SKM-1 treated with dmso at 0.1 percent for 144 hours (cell line): ENCODE data around the gene CEACAM4.
"Not testable (repeated sequence)": the region's sequence is repeated elsewhere in the genome, so short reads cannot be mapped to it uniquely, and the experiment has no call there.

Experiments used
- DNase-seq: peaks from one replicate; lab custom pipeline; 2025; ENCODE audit not compliant: unreplicated experiment; lab: John Stamatoyannopoulos, UW

The CEACAM4 gene

DNA sequence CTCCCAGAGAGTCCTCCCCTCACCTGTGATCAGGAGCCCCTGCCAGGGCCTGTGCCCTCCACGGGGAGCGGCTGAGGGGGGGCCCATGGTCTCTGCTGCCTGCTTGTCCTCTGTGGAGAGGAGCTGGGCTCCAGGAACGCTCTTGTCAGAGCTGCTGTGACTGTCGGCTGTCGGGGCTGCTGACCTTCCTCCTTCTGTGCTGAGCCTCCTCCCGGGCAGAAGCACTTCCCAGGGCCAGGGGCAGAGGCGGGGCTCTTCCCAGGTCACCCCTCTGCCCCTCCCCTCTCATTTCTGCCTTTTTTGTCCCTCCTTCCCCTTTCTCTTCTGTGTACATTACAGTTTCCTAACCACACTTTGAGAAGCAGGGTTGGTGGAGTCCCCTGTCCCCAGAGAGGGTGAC lies at the start of gene CEACAM4:
Gene CEACAM4 (minus strand): TSS at position 198 of the 400 bp plus-strand sequence. CDS start 111 bp downstream, at position 87.
- DNase-seq, result no peak

DNA sequence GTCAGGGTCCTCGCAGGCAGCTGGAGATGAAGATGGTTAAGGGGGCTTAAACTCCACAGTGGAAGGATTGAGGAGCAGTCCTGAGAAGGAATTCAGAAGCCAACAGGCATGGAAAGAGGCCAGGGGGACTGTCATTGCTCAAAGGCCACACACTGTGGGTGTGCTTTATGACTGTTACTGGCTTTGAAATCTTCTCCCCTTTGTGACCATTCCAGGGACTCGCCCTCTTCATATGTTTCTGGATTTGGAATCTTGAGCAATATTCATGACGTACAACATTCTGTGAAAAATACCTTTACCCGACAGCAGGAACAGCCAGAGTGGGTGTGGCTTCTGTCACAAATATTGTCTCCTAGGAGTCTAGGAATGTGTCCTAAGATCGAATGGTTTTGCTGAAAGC lies 44.6 kb upstream of the CEACAM4 start:
- DNase-seq, result no peak

DNA sequence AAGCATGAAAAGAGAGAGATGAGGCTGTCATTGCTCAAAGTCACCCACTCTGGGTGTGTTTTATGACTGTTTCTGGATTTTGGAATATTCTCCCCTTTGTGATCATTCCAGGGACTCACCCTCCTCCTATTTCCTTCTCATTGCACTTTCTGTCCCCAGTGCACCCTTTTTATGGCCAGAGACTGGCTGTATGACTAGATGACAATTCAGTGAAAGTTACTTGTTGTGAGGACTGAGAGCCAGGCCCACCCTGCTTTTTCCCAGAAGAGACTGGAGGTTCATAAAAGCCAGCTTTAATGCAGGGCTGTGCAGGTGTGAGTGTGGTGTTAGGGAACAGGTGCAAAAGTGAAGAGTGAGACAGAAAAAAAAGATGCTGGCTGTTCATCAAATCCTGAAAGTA lies 43.9 kb upstream of the CEACAM4 start:
- DNase-seq, result no peak

DNA sequence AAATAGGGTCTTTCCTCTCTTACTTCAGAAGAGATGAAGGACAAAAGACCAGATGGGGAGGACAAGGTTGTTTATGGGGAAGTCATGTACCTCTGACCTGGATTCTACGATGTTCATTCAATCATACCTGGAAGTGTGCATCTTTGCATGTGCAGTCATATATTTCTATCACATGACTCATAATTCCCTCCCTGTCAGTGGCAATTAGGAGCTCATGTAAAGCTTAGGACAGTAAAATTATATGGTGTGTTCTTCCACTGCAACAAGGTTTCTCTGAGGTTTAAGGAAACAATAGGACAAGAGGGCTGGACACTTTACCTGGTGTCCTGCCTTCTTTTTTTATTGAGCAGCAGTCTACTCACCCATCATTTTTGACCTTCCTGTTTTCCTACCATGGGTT lies 41.4 kb upstream of the CEACAM4 start:
- DNase-seq, result no peak

DNA sequence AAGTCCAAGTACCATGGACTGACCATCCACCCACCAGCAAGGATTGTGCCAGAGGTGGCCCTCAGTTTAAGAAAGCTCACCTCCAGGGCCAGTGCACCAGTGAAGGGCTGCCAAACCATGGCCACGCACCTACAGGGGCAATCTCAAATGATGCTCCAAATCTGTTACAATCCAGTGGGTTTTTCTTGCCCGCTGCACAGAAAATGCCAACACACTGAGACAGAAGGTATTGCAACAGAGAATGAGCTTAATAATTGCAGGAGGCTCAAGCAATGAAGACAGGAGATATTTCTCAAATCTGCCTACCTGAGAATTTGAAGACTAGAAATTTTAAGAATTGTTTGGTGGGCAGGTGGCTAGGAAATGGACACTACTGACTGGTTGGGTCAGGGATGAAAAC lies 39.2 kb upstream of the CEACAM4 start:
- no peak for DNase-seq

DNA sequence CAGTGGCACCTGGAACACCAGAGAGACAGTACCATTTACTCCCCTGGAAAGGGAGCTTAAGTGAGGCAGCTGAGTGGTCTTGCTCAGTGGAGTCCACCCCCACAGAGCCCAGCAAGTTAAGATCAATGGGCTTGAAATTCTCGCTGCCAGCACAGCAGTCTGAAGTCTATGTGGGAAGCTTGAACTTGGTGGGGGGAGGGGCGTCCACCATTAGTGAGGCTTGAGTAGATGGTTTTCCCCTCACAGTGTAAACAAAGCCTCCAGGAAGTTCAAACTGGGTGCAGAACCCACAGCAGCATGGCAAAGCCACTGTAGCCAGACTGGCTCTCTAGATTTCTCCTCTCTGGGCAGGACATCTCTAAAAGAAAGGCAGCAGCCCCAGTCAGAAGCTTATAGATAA lies 30.3 kb upstream of the CEACAM4 start:
- no peak for DNase-seq

DNA sequence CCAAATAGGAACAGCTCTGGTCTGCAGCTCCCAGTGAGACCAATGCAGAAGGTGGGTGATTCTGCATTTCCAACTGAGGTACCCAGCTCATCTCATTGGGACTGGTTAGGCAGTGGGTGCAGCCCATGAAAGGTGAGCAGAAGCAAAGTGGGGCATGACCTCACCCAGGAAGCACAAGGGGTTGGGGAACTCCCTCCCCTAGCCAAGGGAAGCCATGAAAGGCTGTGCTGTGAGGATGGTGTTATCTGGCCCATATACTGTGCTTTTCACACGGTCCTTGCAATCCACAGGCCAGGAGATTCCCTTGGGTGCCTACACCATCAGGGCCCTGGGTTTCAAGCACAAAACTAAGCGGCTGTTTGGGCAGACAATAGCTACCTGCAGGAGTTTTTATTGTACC lies 29.9 kb upstream of the CEACAM4 start:
- not testable (repeated sequence) for DNase-seq

DNA sequence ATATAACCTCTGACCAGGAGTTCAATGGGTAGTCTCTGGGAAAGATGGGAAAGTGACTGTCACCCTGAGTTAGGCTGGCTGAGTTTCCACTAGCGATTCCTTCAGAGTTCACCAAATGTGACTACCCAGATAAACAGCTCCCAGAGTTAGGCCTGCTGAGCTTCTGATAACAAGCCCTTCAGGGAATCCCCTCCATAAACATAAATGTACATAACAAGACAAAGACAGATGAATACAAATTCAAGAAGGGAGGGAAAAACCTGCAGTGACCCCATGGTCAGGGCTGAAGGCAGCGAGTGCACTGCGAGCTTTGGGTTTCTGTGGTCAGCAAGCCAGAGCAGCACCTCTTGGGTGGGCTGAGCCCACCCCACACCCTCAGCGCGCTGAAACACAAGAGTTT lies 25.4 kb upstream of the CEACAM4 start:
- DNase-seq, result no peak

DNA sequence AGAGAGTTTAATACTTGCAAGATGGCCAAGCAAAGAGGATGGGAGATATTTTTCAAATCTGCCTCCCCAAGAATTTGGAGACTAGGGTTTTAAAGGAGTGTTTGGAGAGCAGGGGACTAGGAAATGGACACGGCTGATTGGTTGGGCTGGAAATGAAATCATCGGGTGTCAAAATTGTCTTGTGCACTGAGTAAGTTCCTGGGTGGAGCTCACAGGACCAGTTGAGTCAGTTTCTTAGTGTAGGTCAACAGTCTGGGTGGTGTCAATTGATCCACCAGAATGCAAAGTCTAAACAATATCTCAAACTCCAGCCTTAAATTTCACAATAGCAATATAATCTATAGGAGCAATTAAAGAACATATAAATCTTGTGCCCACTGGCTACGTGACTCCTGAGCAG lies 23.0 kb upstream of the CEACAM4 start:
- DNase-seq, result no peak

DNA sequence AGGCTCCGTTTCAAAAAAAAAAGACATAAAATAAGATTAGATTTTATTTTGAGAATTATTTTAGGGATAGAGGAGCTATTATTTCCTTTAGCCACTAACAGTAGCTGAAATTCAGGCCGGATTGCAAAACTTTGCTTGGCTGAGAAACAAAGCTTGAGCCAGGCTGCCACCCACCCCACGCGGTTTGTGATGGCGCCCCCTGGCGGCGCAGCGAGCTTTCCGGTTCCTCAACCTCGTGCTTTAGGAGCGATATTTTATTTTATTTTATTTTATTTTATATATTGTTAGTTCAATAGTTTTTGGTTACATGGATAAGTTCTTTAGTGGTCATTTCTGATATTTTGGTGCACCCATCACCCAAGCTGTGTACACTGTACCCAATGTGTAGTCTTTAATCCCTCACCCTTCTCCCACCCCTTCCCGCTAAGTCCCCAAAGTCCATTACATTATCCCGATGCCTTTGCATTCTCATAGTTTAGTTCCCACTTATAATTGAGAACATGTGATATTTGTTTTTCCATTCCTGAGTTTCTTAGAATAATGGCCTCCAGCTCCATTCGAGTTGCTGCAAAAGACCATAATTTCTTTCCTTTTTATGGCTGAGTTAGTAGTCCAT lies 19.8 kb upstream of the CEACAM4 start:
- DNase-seq, result no peak

DNA sequence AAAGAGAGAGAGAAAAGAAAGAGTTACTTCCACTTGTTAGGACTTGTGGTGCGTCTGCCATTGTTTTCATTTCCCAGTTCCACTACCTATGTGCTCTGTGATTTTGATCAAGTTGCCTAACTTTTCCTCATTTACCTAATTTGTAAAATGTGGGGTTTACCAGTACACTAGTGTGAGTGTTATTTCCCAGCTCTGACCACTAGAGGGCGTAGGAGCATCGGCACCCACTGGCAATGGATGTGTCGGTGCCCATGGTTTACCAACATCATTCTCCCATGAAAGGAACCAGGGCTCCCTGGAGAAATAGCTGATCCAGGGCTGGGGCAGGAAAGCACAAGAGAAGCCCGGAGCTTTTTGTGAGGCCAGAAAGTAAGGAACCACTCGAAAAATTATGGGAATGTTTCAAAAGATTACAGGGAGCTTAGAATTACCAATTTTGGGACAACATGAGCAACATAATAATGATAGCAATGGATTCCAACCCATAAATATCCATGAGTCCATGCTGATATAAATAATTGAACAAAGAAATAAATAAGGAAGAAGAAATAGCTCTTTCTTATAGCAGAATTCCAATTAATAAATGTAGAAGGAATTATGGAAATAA lies 15.1 kb upstream of the CEACAM4 start:
- DNase-seq, result no peak

DNA sequence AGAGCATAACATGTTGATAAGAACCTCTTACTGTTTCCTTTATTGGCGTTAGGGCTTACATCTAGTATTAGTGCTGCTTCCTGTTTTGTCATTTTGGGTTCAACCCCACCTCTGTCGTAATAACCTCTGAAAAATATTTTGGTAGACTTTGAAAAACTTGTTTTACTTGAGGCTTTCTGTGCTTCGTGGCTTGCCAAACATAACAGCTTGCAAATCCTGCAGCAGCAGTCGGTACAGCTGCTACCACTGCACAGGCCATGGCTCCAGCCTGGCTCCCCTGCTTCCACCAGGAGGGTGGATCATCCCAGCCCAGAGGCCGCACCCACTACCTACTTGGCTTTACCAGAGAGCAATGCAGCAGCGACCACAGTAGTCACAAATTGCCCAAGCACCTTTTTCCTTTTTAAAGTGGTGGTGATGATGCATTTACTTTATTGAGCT lies 11.8 kb upstream of the CEACAM4 start:
- DNase-seq, result no peak

DNA sequence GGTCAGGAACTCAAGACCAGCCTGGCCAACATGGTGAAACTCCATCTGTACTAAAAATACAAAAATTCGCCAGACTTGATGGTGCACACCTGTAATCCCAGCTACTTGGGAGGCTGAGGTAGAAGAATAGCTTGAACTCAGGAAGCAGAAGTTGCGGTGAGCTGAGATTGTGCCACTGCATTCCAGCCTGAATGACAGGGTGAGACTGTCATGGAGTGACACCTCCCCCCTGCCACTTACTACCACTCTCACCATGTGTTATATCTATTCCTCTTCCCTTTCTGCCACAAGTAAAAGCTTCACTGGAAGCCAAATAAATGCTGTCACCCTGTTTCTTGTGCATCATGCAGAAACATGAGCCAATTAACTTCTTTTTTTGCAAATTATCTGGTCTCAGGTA lies 10.6 kb upstream of the CEACAM4 start:
- peak; percentile 17 for DNase-seq

DNA sequence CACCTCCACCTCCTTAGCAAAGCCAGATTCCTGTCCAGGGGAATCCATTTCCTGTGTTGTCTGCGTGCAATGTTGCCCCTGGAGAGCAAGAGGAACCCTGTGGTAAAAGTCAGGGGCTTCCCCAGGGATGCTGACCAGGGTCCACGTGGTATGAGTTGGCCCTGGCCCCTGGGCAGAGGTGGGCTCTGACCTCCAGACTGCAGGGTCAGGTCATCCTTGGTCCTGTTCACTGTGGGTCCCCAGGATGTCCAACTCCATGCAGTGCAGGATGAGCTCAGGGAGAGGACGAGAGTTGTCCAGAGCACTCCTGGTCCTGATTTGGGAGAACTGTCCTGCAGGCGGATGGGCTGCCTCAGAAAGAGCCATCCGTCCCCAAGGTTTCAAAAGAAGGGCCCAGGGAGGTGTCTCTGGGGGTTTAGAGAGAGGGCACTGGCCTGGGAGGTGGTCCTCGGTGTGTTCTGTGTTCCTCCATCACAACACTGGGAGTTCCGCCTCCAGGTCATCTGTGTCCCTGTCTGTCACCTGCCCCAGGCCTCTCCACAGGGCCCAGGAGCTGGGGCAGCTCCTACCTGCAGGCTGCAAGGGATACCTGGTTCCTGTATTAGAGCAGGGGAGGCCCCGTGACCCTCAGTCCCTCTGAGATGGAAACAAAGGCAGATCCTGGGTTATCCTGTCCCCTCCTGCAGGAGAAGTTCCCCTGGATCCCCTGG lies 1.2 kb upstream of the CEACAM4 start:
- DNase-seq, result no peak

DNA sequence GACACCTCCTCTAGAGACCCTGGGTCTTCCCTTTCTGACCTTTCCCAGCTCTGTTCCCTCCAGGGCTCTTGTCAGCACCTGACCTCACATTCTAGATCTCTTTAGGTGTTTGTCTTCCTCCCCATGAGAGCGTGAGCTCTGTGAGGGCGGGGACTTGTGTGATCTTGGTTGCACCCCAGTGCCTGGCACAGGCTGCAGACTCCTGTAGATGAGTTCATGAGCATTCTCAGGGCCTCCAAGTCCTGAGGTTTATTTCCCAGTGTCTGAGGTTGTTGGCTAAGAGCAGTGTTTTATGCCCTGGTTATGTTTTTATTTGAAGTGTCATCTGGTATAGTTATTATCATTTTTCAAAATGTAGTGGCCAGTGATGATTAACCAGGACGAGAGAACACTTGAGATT lies 596 bp downstream of the CEACAM4 start:
- no peak for DNase-seq

DNA sequence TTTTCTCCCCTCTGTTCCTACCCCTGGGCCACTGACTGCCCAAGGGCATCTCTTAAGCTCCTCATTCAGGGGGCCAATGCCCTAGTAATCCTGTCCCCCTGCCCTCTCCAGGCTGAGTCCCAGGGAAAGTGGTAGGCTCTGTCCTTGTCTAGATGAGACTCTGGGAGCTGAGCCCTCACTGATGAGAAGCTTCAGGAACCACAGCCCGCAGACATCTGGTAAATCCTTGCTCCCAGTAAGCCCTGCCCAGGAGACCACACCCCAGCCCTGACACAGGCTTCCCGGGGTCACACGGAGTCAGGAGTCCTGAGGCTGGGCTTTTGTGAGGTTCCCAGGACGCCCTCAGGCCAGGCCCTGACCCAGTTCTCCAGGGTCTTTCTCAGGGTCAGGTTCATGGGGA lies 1.9 kb downstream of the CEACAM4 start:
- DNase-seq, result no peak

DNA sequence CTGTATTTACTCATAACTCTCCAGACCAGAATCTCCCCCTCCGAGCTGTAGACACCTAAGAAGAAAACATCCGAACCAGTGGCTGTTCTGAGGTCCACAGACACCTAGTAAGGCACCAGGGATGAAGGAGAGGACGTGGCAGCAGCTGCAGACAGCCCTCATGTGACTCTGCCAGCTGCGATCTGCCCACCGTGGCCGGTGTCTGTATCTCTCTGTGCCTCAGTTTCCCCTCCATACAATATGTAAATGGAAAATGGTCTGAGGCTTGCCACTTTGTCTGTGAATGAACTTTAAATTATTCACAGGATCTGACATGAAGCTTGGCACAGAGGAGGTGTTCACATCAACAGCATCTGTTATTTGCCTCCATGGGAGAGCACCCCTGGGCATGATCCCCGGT lies 2.4 kb downstream of the CEACAM4 start:
- DNase-seq, result no peak

DNA sequence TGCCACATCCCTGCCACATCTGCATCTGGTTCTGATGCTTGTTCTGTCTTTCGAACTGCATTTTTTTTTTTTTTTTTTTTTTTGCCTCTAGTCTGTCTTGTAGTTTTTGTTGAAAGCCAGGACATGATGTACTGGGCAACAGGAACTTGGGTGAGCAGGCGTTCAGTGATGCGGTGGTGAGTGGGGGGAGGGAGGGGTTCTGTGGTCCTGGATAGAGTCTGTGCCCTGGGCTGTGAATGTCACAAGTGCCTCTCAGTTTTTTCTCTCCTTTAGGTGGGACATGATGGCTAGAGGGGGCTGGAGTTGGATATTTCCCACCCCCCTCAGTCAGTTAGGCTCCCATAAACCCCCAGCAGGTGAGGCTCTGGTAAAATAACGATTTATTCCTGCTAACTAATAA lies 3.5 kb downstream of the CEACAM4 start:
- no peak for DNase-seq

DNA sequence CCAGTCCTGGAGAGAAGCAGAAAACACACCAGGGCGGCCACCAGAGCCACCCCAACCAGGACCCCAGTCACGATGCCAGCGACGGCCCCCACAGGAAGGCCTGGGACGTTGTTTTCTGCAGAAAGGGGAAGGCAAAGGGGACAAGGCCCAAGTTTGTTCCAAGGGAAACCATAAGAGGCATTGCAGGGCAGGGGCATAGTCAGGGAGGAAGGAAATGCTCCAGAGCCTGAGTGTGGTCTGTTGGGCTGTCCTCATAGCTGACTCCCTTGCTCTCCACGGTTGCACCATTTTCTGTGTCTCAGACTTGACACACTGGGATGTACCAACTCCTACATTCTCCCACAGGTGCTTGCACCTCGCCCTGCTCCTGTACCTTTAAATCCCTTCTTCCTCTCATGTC lies 5.2 kb downstream of the CEACAM4 start:
- DNase-seq, result no peak

DNA sequence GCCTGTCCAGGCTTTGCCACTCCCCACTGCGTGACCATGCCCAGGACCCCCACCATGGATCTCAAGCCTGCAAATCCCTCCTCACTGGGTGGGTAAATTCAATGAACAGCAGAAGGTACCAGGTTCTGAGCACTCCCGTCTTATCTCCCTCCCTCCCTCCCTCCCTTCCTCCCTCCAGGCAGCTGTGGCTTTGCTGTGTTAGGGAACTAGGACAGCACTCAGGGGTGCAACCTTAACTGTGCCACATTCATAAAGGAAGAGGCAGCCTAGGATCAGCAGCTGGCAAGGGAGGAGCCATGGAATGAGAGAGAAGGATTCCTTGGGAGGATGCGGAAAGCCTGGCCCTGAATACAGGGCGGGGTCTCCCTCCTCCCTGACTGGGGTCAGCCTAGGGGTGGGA lies 5.6 kb downstream of the CEACAM4 start:
- no peak for DNase-seq

DNA sequence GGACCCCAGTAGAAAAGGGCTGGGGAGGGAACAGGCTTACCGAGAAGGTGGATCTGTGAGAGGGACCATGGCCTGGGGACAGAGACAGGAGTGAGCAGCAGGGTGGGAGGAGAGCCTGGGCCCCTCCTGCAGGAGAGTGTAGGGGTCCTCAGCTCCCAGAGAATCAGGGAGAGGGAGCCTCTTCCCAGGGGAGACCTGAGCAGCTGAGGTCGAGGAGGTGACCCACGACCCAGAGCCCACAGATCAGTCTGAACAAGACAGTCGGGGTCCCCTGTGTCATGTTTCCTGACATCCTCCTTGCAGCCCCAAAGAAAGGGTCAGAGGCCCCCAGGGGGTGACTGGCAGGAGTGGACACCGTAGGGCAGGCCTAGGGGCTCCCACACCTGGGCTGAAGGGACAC lies 6.7 kb downstream of the CEACAM4 start:
- DNase-seq, result no peak

DNA sequence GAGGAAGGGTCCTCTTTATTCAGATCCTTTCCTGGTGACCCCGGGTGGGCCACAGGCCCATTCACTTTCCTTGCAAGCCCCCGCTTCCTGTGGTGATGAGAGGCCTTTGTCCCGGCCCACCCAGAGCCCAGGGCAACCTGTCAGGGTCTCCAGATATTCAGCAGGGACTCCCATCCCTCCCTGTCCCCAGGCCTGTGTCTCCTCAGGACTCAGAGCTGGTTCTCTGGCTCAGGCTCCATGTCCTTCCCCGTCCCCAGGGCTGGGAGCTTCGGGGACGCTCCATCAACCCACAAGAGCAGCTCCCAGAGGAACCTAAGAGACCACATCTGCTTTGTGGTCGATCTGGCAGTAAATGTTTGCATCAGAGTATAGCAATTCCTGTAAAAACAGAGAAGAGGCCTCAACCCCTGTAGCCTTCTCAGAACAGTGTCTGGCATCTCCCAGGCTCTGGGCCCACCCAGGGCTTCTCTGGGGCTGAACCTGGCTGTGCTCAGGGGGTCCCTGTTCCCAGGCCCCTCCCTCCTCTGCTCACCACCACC lies 7.8 kb downstream of the CEACAM4 start:
- DNase-seq, result no peak
